Fibroblast of lung (primary cell): ENCODE data around the gene DZIP1. TPM values are rescaled to one million over a fixed set of nuclear protein-coding genes. Genes with fewer than 3 reads are reported as not detected.

Experiments
- DNase-seq, 2 donors: peaks; one replicate each; pipeline versions ENCODE4 v3.0.0 to v3.0.0-alpha.2; 2010; ENCODE audit warnings: low read depth in 2 of 2
- H2AFZ ChIP-seq: 2 replicates; pipeline ENCODE4 v1.5.1; 2012; ENCODE audit warnings: low read length, control low read depth, inconsistent platforms
- H3K27ac ChIP-seq: 2 replicates; pipeline ENCODE4 v1.5.1; 2011; ENCODE audit warnings: low read length, control low read depth; ENCODE audit not compliant: insufficient read depth
- H3K27me3 ChIP-seq: 2 replicates; pipeline ENCODE4 v1.5.1; 2011; ENCODE audit warnings: mild to moderate bottlenecking, low read length; ENCODE audit not compliant: control insufficient read depth, insufficient read depth
- H3K36me3 ChIP-seq: 2 replicates; pipeline ENCODE4 v1.5.1; 2011; ENCODE audit warnings: low read length; ENCODE audit not compliant: control insufficient read depth, insufficient read depth
- H3K4me1 ChIP-seq: 2 replicates; pipeline ENCODE4 v1.5.1; 2011; ENCODE audit warnings: low read length; ENCODE audit not compliant: control insufficient read depth, insufficient read depth; ENCODE audit errors: extremely low read depth
- H3K4me2 ChIP-seq: 2 replicates; pipeline ENCODE4 v1.5.1; 2011; ENCODE audit warnings: low read length, control low read depth; ENCODE audit not compliant: insufficient read depth; ENCODE audit errors: extremely low read depth
- H3K4me3 ChIP-seq, 4 experiments: fragments of 200-600 bp in 1 of 4; sonication (generic) in 1 of 4; replicated peaks in 1 of 4; 2 replicates each; pipeline ENCODE4 v1.5.1; 2011 to 2016; ENCODE audit warnings: low read length in 4 of 4, low read depth in 3 of 4, mild to moderate bottlenecking in 3 of 4, control low read depth in 2 of 4, inconsistent platforms in 1 of 4, mixed read lengths in 1 of 4; ENCODE audit not compliant: insufficient read depth in 1 of 4; ENCODE audit errors: control extremely low read depth in 1 of 4
- H3K79me2 ChIP-seq: 2 replicates; pipeline ENCODE4 v1.5.1; 2012; ENCODE audit warnings: mild to moderate bottlenecking, low read length, inconsistent platforms; ENCODE audit not compliant: control insufficient read depth, insufficient read depth
- H3K9ac ChIP-seq: 2 replicates; pipeline ENCODE4 v1.5.1; 2011; ENCODE audit warnings: mild to moderate bottlenecking, low read length, control low read depth; ENCODE audit not compliant: insufficient read depth
- H3K9me3 ChIP-seq: 2 replicates; pipeline ENCODE4 v1.5.1; 2012; ENCODE audit warnings: low read depth, low read length; ENCODE audit not compliant: control insufficient read depth, insufficient read depth
- H4K20me1 ChIP-seq: 2 replicates; pipeline ENCODE4 v1.5.1; 2011; ENCODE audit warnings: low read length; ENCODE audit not compliant: control insufficient read depth, insufficient read depth; ENCODE audit errors: extremely low read depth
- EZH2 ChIP-seq: IDR thresholded peaks from 2 replicates; pipeline ENCODE4 v1.5.1; 2012; ENCODE audit warnings: low read length, control low read depth, mild to moderate bottlenecking; ENCODE audit errors: missing control alignments
- polyA plus RNA-seq, 2 donors: library from polyadenylated mRNA; depleted of rRNA in 1 of 2; stranded (reverse) in 1 of 2; unstranded in 1 of 2; fragments of >200 nt; gene quantifications; 2 replicates each; pipeline ENCODE4 v1.2.1, GENCODE V29; 2011 to 2012; ENCODE audit warnings: missing spikeins in 1 of 2
- total RNA-seq: library from RNA; depleted of rRNA; stranded (reverse); fragments of >200 nt; gene quantifications from 2 replicates; pipeline ENCODE4 v1.2.1, GENCODE V29; 2014
- TF ChIP-seq, protein P1 (sequence below), 2 donors: IDR thresholded peaks in 1 of 2; conservative IDR thresholded peaks in 1 of 2; 1 replicate in 1 of 2; 2 replicates in 1 of 2; pipeline ENCODE4 v1.5.1; 2011 to 2012; ENCODE audit warnings: low read length in 2 of 2, control low read depth in 1 of 2, inconsistent platforms in 1 of 2, low read depth in 1 of 2, mild to moderate bottlenecking in 1 of 2

Gene DZIP1
- total and polyA plus RNA-seq, 2 donors (not counting 1 experiment from before 2014, with no cell fraction given) = 24.0 to 37.3 TPM

DNA sequence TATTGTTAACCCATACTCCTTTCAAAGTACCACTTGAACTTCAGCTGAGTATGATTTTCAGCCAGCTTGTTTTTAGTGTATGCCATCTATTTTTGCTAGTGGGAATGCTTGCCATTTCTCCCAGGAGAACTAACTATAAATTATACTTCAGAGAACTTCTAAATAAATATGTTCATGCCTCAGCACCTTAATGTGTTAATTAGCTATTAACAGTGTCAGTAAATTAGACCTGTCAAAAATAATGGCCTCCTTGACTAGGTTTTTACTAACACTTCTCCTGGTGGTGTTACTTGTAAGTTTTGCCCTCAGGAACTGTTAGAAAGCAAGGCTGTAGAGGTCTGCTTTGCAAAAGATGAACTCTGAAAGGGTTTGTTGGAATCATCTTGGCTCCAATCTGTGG lies 87.5 kb downstream of the DZIP1 start:
- Histone ChIP-seq H2AFZ (no peak overlapping the region), H3K27ac (no peak overlapping the region), H3K9ac (no peak overlapping the region), H3K27me3 (peaks cover 30% of the 10 kb centered on the region), H3K79me2 (no peaks in the 10 kb centered on the region), H3K4me1 (no peaks in the 10 kb centered on the region), H3K4me3 (no peak overlapping the region), H4K20me1 (no peaks in the 10 kb centered on the region), H3K36me3 (no peaks in the 10 kb centered on the region), H3K4me2 (no peak overlapping the region), H3K9me3 (no peaks in the 10 kb centered on the region)
- DNase-seq = no peak
- TF ChIP-seq EZH2 = no peak
- TF ChIP-seq, protein P1, sequence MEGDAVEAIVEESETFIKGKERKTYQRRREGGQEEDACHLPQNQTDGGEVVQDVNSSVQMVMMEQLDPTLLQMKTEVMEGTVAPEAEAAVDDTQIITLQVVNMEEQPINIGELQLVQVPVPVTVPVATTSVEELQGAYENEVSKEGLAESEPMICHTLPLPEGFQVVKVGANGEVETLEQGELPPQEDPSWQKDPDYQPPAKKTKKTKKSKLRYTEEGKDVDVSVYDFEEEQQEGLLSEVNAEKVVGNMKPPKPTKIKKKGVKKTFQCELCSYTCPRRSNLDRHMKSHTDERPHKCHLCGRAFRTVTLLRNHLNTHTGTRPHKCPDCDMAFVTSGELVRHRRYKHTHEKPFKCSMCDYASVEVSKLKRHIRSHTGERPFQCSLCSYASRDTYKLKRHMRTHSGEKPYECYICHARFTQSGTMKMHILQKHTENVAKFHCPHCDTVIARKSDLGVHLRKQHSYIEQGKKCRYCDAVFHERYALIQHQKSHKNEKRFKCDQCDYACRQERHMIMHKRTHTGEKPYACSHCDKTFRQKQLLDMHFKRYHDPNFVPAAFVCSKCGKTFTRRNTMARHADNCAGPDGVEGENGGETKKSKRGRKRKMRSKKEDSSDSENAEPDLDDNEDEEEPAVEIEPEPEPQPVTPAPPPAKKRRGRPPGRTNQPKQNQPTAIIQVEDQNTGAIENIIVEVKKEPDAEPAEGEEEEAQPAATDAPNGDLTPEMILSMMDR (conservative IDR thresholded peaks at IDR 0.05 in 1 of 2, IDR thresholded peaks at IDR 0.05 in 1 of 2; ENCODE audit: low read depth in 1 of 2, low read length in 2 of 2) = no peak

DNA sequence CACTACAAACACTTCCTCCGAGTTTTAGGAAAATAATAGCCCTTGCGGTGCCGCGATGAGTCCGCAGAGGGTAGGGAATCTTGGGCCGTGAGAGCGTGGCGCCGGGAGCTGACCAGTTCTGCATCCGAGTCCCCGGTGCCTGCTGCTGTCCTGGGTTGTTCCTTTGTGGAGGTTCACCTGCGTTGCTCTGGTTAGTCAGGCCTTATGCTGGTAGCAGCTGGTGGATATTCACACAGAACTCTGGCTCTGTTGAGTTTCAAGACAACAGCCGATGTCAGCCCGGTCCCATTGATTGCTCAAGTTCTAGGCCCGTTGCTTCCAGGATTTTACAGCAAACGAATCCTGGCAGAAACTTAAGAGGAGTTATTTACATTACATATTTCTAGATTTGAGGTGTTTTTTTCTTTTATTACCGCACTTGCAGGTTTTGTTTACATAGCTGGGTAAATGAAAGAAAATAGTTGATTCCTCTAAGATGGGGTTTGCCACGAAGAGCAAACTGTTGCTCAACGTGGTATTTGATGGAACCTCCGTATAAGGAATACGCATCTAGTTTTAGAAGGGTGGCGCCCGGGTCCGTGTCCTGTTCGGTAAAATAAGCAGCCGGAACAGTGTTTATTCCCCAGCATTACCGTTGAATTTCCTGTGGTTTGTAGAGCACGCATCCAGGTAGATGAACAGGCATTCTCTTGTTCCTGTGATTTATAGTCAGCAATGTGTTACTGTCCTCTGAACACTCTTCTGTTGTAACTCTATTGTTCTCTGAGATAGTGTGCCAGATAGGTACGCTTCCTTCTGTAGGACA lies 90.7 kb downstream of the DZIP1 start:
- Histone ChIP-seq H3K27ac (no peak overlapping the region), H3K27me3 (peaks cover 52% of the 10 kb centered on the region), H3K4me3 (no peak overlapping the region), H2AFZ (no peak overlapping the region), H3K9ac (no peak overlapping the region), H3K36me3 (no peaks in the 10 kb centered on the region), H3K4me2 (no peak overlapping the region), H3K79me2 (no peaks in the 10 kb centered on the region), H4K20me1 (no peaks in the 10 kb centered on the region), H3K4me1 (no peaks in the 10 kb centered on the region), H3K9me3 (no peaks in the 10 kb centered on the region)
- DNase-seq = peak in 1 of 2 donors; percentile 24
- TF ChIP-seq EZH2 = peak; percentile 58
- TF ChIP-seq, protein P1 (conservative IDR thresholded peaks at IDR 0.05 in 1 of 2, IDR thresholded peaks at IDR 0.05 in 1 of 2; ENCODE audit: low read depth in 1 of 2, low read length in 2 of 2) = no peak

- H3K4me3 ChIP-seq = no peak within 1 kb of the TSS
Measured at GRCh38 chr13:95552539-95553441, 91.7 kb downstream of the DZIP1 start, which contains the start of gene CLDN10. CLDN10 (plus strand) TSS chr13:95552720; CDS start chr13:95552754, 34 bp downstream.

More at GRCh38 chr13:95552539-95553441, 91.7 kb downstream of the DZIP1 start, which contains the start of gene CLDN10:
- Histone ChIP-seq H3K4me2 (no peak within 1 kb of the TSS), H3K9me3 (no peaks in the 10 kb centered on the region), H4K20me1 (no peaks in the 10 kb centered on the region), H2AFZ (no peak within 1 kb of the TSS), H3K4me1 (no peaks in the 10 kb centered on the region), H3K36me3 (no peaks in the 10 kb centered on the region), H3K79me2 (no peaks in the 10 kb centered on the region), H3K9ac (no peak within 1 kb of the TSS), H3K27me3 (peaks cover 51% of the 10 kb centered on the region), H3K27ac (no peak within 1 kb of the TSS)
- TF ChIP-seq EZH2 = peak; percentile 95
- TF ChIP-seq, protein P1 (conservative IDR thresholded peaks at IDR 0.05 in 1 of 2, IDR thresholded peaks at IDR 0.05 in 1 of 2; ENCODE audit: low read depth in 1 of 2, low read length in 2 of 2) = no peak
- DNase-seq = no peak
